Lower lobe of right lung (tissue), 2 donors: ENCODE results near the gene RWDD4. TPM values are rescaled to one million over a fixed set of nuclear protein-coding genes. Genes with fewer than 3 reads are reported as not detected.
A peak's percentile ranks its signal among the peaks of the same experiment; 100 is the strongest.

Experiments used
- ATAC-seq, 2 donors: fragments of 200-7000 bp; cut with Tn5 transposase; one replicate each; pipeline ENCODE4 v1.9.1; 2020 to 2022; ENCODE audit warnings: mild to moderate bottlenecking in 2 of 2, moderate library complexity in 2 of 2
- DNase-seq: peaks from one replicate; pipeline ENCODE4 v3.0.0-alpha.2; 2020
- H3K27ac ChIP-seq: fragments of 200-600 bp; one replicate; pipeline ENCODE4 v1.8.0; 2022
- H3K27me3 ChIP-seq: fragments of 200-600 bp; one replicate; pipeline ENCODE4 v1.8.0; 2022; ENCODE audit warnings: low read depth
- H3K36me3 ChIP-seq: fragments of 200-600 bp; one replicate; pipeline ENCODE4 v1.8.0; 2022; ENCODE audit warnings: mild to moderate bottlenecking
- H3K4me1 ChIP-seq: fragments of 200-600 bp; one replicate; pipeline ENCODE4 v1.8.0; 2022
- H3K4me3 ChIP-seq: fragments of 200-600 bp; one replicate; pipeline ENCODE4 v1.8.0; 2022; ENCODE audit warnings: mild to moderate bottlenecking
- H3K9me3 ChIP-seq: fragments of 200-600 bp; one replicate; pipeline ENCODE4 v1.8.0; 2022
- CTCF ChIP-seq: fragments of 200-600 bp; IDR thresholded peaks from one replicate; pipeline ENCODE4 v1.8.0; 2022; ENCODE audit warnings: antibody characterized with exemption, mild to moderate bottlenecking
- intact Hi-C: fragments of 100-400 bp; cut with DNase I; formaldehyde crosslinking; loops from one replicate; pipeline ENCODE4 v1.11.0; 2022
- total RNA-seq: library from RNA; stranded (reverse); fragmentation: NEBNext Ultra II Directional; extraction: Animal tissue kit (Norgen Biotek cat#: 25700); gene quantifications from one replicate; pipeline ENCODE4 v1.2.1, GENCODE V29; 2021
- donor health status: DM: no; HTN: yes; CAD: no; lungs with severe emphysema.

RWDD4 gene
- total RNA-seq, 1 donor from 2014 or later: 16.2 TPM

GRCh38 chr4:183620421-183620820 is 38.6 kb downstream of the RWDD4 start:
- H3K36me3 ChIP-seq: no peaks in the 10 kb centered on the region
- H3K27me3 ChIP-seq: no peaks in the 10 kb centered on the region
- ATAC-seq (no peak), DNase-seq (no peak)
- H3K4me3 ChIP-seq: no peak overlapping the region
- H3K4me1 ChIP-seq: no peaks in the 10 kb centered on the region
- no peaks in the 10 kb centered on the region for H3K9me3 ChIP-seq
- TF ChIP-seq CTCF: no peak
- no peak overlapping the region for H3K27ac ChIP-seq
- intact Hi-C loops: no loop called here

GRCh38 chr4:183618681-183619080 is 40.3 kb downstream of the RWDD4 start:
- Histone ChIP-seq H3K4me1 (no peaks in the 10 kb centered on the region), H3K4me3 (no peak overlapping the region), H3K36me3 (no peaks in the 10 kb centered on the region), H3K27me3 (no peaks in the 10 kb centered on the region), H3K27ac (no peak overlapping the region), H3K9me3 (no peaks in the 10 kb centered on the region)
- TF ChIP-seq CTCF: no peak
- ATAC-seq (no peak), DNase-seq (no peak)
- intact Hi-C loops: no loop called here

- DNase-seq (no peak), ATAC-seq (no peak)
- no peak for TF ChIP-seq CTCF
- no peak overlapping the region for H3K27ac ChIP-seq
- H3K4me1 ChIP-seq: no peaks in the 10 kb centered on the region
- no peaks in the 10 kb centered on the region for H3K27me3 ChIP-seq
- intact Hi-C loops: no loop called here
- no peaks in the 10 kb centered on the region for H3K36me3 ChIP-seq
- H3K4me3 ChIP-seq: no peak overlapping the region
- H3K9me3 ChIP-seq: no peaks in the 10 kb centered on the region
Measured at GRCh38 chr4:183617075-183617474, 41.9 kb downstream of the RWDD4 start.

- no peaks in the 10 kb centered on the region for H3K4me1 ChIP-seq
- no peak for TF ChIP-seq CTCF
- H3K4me3 ChIP-seq: no peak overlapping the region
- no peaks in the 10 kb centered on the region for H3K27me3 ChIP-seq
- H3K9me3 ChIP-seq: no peaks in the 10 kb centered on the region
- H3K36me3 ChIP-seq: no peaks in the 10 kb centered on the region
- intact Hi-C loops: no loop called here
- DNase-seq (no peak), ATAC-seq (no peak)
- H3K27ac ChIP-seq: no peak overlapping the region
Measured at GRCh38 chr4:183612329-183613250, 46.4 kb downstream of the RWDD4 start.

- H3K27me3 ChIP-seq: no peaks in the 10 kb centered on the region
- DNase-seq (no peak), ATAC-seq (peak; percentile 25 to 49)
- no peaks in the 10 kb centered on the region for H3K9me3 ChIP-seq
- no peak overlapping the region for H3K27ac ChIP-seq
- H3K36me3 ChIP-seq: no peaks in the 10 kb centered on the region
- TF ChIP-seq CTCF: no peak
- H3K4me1 ChIP-seq: no peaks in the 10 kb centered on the region
- intact Hi-C loops: no loop called here
- no peak overlapping the region for H3K4me3 ChIP-seq
Measured at GRCh38 chr4:183611210-183611830, 47.7 kb downstream of the RWDD4 start.
